GM10847 (cell line): ENCODE data around the gene CRKL.

Experiments used
- POLR2A ChIP-seq: IDR thresholded peaks from 2 replicates; pipeline ENCODE4 v1.6.1; 2011; ENCODE audit not compliant: insufficient read length; ENCODE audit errors: extremely low read depth

The CRKL gene

DNA sequence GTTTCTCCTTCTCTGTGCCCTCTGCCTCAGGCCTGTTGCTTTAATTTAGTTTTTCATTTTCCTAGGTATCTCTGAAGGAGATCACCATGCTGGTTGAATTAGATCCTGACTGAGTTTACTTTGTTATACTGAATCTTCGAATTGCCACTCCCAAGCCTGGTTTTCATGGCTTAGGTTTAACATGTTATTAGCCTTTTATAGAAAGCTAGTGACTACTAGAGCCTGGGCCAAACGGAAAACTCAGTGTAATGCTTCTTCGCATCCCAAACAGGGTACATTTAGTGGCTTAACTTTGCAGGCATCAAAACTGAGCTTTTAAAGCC lies 3.6 kb downstream of the CRKL start:
- no peak for TF ChIP-seq POLR2A

DNA sequence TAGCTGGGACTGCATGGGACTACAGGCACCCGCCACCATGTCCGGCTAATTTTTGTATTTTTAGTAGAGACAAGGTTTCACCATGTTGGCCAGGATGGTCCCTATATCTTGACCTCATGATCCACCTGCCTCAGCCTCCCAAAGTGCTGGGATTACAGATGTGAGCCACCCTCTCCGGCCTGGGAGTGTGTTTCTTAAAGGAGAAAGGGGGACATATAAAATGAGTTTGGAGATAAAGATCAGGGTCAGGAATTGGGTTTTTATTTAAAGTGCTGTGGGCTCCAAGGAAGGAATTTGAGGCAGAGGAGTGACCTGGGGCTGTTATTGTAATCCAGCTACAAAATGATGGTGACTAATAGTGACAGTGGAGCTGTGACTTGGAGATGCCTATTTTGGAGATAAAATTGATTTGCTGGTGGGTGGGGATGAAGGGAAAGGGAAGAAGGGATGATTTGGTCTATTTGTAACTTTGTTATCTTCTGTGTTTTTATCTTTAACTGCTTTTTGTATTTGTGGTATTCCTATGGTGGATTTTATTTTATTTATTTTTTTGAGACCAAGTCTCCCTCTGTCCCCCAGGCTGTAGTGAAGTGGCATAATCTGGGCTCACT lies 5.0 kb downstream of the CRKL start:
- no peak for TF ChIP-seq POLR2A

- TF ChIP-seq POLR2A = no peak
These were observed 9.0 kb downstream of the CRKL start for GRCh38 chr22:20926243-20926642.

- TF ChIP-seq POLR2A = no peak
These were observed 10.8 kb downstream of the CRKL start for GRCh38 chr22:20927940-20928572.

GRCh38 chr22:20928573-20928967 lies 11.4 kb downstream of the CRKL start:
- no peak for TF ChIP-seq POLR2A

DNA sequence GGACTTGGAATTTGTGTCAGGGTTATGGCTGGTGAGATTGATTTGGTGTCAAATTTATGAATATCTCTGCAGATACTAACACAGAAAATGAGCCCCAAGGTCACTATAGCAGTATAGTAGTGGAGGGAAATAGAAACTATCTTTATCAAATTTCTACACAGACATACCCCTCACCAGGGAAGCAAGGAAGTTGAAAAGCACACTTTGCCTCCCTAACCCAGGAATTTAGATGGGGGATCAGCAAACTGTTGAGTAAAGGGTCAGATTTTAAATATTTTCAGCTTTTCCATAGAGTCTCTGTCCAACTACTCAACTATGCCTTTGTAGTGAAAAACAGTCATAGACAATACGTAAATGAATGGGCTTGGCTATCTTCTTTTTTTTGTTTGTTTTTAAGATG lies 12.8 kb downstream of the CRKL start:
- TF ChIP-seq POLR2A = no peak

DNA sequence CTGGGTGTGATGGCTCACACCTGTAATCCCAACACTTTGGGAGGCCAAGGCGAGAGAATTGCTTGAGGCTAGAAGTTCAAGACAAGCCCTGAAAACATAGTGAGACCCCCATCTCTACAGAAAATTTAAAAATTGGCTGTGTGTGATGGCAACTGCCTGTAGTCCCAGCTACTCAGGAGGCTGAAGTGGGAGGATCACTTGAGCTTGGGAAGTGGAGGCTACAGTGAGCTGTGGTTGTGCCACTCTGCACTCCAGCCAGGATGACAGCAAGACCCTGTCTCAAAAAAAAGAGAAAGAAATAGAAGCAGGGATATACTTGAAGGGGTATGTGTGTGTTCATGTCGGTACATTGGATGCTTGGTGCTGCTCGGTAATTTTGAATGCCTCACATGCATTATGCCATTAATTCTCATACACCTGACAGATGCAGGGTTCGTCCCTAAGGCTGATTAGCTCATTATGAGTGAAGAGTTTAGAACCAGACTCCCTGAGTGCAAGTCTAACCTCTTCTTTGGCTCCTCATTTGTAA lies 14.0 kb downstream of the CRKL start:
- no peak for TF ChIP-seq POLR2A

DNA sequence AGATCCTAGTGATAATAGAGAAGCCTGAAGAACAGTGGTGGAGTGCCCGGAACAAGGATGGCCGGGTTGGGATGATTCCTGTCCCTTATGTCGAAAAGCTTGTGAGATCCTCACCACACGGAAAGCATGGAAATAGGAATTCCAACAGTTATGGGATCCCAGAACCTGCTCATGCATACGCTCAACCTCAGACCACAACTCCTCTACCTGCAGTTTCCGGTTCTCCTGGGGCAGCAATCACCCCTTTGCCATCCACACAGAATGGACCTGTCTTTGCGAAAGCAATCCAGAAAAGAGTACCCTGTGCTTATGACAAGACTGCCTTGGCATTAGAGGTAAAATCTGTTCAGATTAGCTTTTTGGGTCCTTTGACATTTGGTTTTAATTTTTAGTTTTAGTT lies 16.7 kb downstream of the CRKL start:
- no peak for TF ChIP-seq POLR2A

- TF ChIP-seq POLR2A = no peak
These were observed 20.0 kb downstream of the CRKL start for GRCh38 chr22:20937031-20937793.

DNA sequence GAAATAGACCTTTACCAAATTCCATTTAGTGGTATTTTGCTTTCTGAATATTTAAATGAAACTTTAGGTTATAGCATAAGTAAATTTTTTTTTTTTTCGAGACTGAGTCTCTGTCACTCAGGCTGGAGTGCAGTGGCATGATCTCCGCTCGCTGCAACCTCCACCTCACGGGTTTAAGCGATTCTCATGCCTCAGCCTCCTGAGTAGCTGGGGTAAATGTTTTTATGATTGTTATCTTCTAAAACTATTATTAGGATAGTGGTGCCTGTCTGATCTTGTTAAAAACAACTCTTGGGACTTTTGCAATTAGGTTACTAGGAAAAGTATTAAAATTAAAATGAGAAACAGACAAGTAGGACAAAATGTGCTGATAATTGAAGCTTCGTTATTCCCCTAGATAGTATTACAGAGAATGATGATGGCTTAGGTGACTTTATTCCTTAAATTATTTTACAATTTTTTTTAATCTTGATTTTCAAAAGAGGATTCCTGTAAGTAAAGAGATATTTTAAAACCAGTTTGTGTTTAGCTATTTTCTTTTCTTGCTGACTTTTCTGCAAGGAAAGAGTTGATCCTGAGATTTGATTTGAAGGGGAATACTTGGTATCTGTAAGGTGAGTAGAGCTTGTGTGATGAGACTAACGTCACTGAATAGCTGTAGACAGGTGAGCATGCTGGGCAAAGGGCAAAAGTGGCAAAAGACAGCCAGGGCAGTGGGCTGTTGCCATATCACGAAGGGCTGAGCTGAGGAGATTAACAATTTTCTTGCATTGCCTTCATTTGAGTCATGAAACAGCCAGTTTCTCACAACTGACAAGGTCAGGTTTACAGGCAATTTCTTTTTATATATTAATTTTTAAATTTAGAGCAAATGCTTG lies 20.8 kb downstream of the CRKL start:
- no peak for TF ChIP-seq POLR2A

DNA sequence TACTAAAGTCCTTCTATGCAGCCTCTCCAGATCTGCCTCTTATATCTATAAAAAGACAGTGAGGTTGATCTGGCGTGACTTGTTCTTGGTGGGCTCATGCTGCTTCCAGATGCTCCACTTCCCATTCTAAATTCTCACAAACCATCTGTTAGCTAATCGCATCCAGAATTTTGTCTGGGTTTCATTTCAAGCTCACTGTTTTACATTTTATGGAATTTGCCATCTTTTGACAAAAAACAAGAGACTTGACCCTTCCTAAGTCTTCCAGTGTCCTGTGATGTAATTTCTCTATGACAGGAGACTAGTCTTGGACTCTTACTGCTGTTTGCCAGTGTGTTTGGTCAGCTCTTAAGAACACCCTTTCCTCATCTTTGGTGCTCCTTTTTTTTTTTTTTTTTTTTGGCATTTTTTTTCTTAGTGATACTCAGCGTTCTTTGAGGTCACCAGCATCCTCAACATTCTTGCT lies 23.0 kb downstream of the CRKL start:
- TF ChIP-seq POLR2A = no peak

GRCh38 chr22:20940904-20941385 lies 23.7 kb downstream of the CRKL start:
- TF ChIP-seq POLR2A = no peak

DNA sequence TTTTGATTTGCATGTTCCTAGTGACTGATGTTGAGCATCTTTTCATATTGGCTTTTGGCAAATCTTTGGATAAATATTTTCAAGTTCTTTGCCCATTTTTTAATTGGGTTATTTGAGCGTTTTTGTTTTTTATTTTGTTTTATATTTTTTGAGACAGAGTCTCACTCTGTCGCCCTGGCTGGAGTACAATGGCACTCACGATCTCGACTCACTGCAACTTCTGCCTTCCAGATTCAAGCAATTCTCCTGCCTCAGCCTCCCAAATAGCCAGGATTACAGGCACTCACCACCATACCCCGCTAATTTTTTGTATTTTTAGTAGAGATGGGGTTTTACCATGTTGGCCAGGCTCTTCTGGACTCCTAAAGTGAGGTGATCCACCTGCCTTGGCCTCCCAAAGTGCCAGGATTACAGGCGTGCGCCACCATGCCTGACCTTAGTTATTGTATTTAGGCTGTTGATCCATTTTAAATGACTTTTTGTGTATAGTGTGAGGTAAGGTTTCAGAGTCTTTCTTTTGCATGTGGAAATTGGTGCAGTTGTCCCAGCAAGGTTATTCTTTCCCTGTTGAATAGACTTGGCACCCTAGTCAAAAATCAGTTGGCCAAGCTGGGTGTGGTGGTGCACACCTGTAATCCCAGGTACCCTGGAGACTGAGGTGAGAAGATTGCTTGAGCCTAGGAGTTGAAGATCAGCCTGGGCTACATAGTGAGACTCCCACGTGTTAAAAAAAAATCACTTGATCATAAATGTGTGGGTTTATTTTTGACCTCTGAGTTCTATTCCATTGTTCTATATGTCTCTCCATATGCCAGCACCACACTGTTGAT lies 26.1 kb downstream of the CRKL start:
- no peak for TF ChIP-seq POLR2A

DNA sequence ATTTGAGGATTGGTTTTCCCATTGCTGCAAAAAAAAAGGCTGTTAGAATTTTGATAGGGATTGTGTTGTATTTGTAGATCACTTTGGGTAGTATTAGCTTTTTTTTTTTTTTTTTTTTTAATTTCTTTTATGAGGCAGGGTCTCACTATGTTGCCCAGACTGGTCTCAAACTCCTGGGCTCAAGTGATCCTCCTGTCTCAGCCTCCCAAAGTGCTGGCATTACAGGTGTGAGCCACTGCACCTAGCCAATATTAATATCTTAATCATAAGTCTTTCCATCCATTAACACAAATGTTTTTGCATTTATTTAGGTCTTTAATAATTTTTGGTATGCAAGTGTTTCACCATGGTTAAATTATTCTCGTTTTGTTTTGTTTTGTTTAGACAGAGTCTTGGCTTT lies 26.8 kb downstream of the CRKL start:
- TF ChIP-seq POLR2A = no peak
